GM21423 (cell line): Measurements from ENCODE around the gene KIF17.
A peak's percentile ranks its signal among the peaks of the same experiment; 100 is the strongest.

Source experiments
- ATAC-seq: cut with Tn5 transposase; IDR thresholded peaks from one replicate; pipeline ENCODE4 v1.9.1; 2021; ENCODE audit warnings: mild to moderate bottlenecking, moderate library complexity; ENCODE audit not compliant: unreplicated experiment

KIF17 gene

GRCh38 chr1:20717452-20718342 is at the start of gene KIF17:
TSS of gene KIF17 (minus strand) at chr1:20718007. CDS start at chr1:20717706, 301 bp downstream.
- no peak for ATAC-seq

GRCh38 chr1:20767271-20767670 is 49.5 kb upstream of the KIF17 start:
- ATAC-seq, result no peak

- ATAC-seq, result no peak
These were observed 45.6 kb upstream of the KIF17 start for GRCh38 chr1:20763417-20763816.

- no peak for ATAC-seq
These were observed 42.5 kb upstream of the KIF17 start for GRCh38 chr1:20760322-20760721.

GRCh38 chr1:20753589-20753988 is 35.8 kb upstream of the KIF17 start:
- no peak for ATAC-seq

- ATAC-seq, result no peak
These were observed 33.7 kb upstream of the KIF17 start for GRCh38 chr1:20751462-20751990.

- ATAC-seq, result no peak
These were observed 24.9 kb upstream of the KIF17 start for GRCh38 chr1:20742671-20743070.

- ATAC-seq, result no peak
These were observed 23.0 kb upstream of the KIF17 start for GRCh38 chr1:20740781-20741180.

- ATAC-seq, result no peak
These were observed 21.4 kb upstream of the KIF17 start for GRCh38 chr1:20739225-20739624.

- ATAC-seq, result no peak
These were observed 17.8 kb upstream of the KIF17 start for GRCh38 chr1:20735581-20736111.

GRCh38 chr1:20733360-20733975 is 15.7 kb upstream of the KIF17 start:
- no peak for ATAC-seq

GRCh38 chr1:20732588-20733359 is 15.0 kb upstream of the KIF17 start, which contains the start of gene SH2D5:
TSS of gene SH2D5 (minus strand) at chr1:20732703. CDS start at chr1:20728044, 4,659 bp downstream.
- ATAC-seq, result peak; percentile 60

GRCh38 chr1:20732071-20732587 is 14.3 kb upstream of the KIF17 start:
- peak; percentile 62 for ATAC-seq

- ATAC-seq, result peak; percentile 1
These were observed 13.5 kb upstream of the KIF17 start for GRCh38 chr1:20731057-20731991.

GRCh38 chr1:20730690-20731056 is 12.9 kb upstream of the KIF17 start:
- ATAC-seq, result no peak

GRCh38 chr1:20729990-20730689 is 12.3 kb upstream of the KIF17 start:
- ATAC-seq, result no peak

GRCh38 chr1:20729155-20729931 is 11.5 kb upstream of the KIF17 start:
- ATAC-seq, result no peak
